MCF 10A (cell line): Measurements from ENCODE around the gene SHTN1. TPM values are rescaled to one million over a fixed set of nuclear protein-coding genes. Genes with fewer than 3 reads are reported as not detected.

Source experiments
- BruUV-seq: library from RNA; stranded (reverse); fragments of 400-500 nt; replicated peaks from 2 replicates; lab custom pipeline; 2021; lab: Mats Ljungman, UMichigan
- CTCF ChIA-PET: fragments of 300-600 bp; sonication (Branson Sonifier 250); formaldehyde crosslinking; extraction: SDS; loops from one replicate; lab custom pipeline; 2021; ENCODE audit warnings: antibody characterized with exemption, inconsistent platforms; lab: Yijun Ruan, JAX
- POLR2A ChIA-PET: fragments of 300-600, 350-650 bp; sonication (Branson Sonifier 250); formaldehyde crosslinking; extraction: SDS; loops from one replicate; lab custom pipeline; 2020; ENCODE audit warnings: antibody characterized with exemption, inconsistent platforms; lab: Yijun Ruan, JAX
- DNase-seq: peaks from one replicate; pipeline ENCODE4 v3.0.0-alpha.2; 2018; ENCODE audit not compliant: unreplicated experiment
- H3K27ac Mint-ChIP-seq: one replicate; pipeline ENCODE4 v1.8.0; 2022; ENCODE audit warnings: mild to moderate bottlenecking, low read depth, mixed read lengths; ENCODE audit not compliant: unreplicated experiment
- H3K27me3 Mint-ChIP-seq: one replicate; pipeline ENCODE4 v1.8.0; 2022; ENCODE audit warnings: mixed read lengths; ENCODE audit not compliant: insufficient read depth, unreplicated experiment
- H3K36me3 Mint-ChIP-seq: one replicate; pipeline ENCODE4 v1.8.0; 2022; ENCODE audit warnings: mild to moderate bottlenecking, moderate library complexity, mixed read lengths; ENCODE audit not compliant: insufficient read depth, unreplicated experiment
- H3K4me1 Mint-ChIP-seq: one replicate; pipeline ENCODE4 v1.8.0; 2022; ENCODE audit warnings: mixed read lengths; ENCODE audit not compliant: insufficient read depth, unreplicated experiment
- H3K4me3 Mint-ChIP-seq: one replicate; pipeline ENCODE4 v1.8.0; 2022; ENCODE audit warnings: mild to moderate bottlenecking, moderate library complexity, mixed read lengths; ENCODE audit not compliant: unreplicated experiment
- H3K9me3 Mint-ChIP-seq: one replicate; pipeline ENCODE4 v1.8.0; 2022; ENCODE audit warnings: mixed read lengths; ENCODE audit not compliant: unreplicated experiment
- intact Hi-C: fragments of 100-400 bp; cut with micrococcal nuclease; formaldehyde crosslinking; loops from 2 replicates; pipeline ENCODE4 v1.14.1; 2022
- total RNA-seq: library from RNA; stranded (reverse); gene quantifications from 2 replicates; pipeline ENCODE4 v1.2.3, GENCODE V29; 2022
- TF ChIP-seq, protein P1 (sequence below): fragments of 200-600 bp; IDR thresholded peaks from one replicate; pipeline ENCODE4 v1.8.0; 2022; ENCODE audit warnings: antibody characterized with exemption, mild to moderate bottlenecking; ENCODE audit not compliant: unreplicated experiment

The SHTN1 gene
- total RNA-seq, 1 experiment from 2014 or later = 39.2 TPM

DNA sequence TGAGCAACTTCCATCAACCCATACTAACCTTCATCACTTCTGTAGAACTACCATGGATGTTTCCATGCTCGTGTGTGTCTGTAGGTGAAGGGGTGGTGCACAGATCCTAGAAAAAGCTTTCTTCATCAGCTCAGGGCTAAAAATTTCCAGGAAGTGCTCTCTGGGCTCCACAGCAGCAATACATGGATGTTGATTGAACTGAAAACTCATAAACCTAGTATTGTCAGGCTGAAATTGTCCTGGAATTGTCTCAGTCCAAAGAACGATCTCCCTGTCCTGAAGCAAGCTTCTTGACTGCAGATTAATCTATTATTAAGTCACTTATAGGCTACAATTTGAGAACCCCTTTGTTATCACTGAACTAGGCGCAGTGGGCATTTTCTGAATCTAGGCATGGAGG lies 115.9 kb downstream of the SHTN1 start:
- peak overlapping the region; percentile 16 for H3K4me3 Mint-ChIP-seq
- intact Hi-C loops = loop anchor here (2.0 to 5.0 kb wide), 3 partner anchors 37 to 286 kb away; partner anchors contain the start of gene SHTN1
- H3K27ac Mint-ChIP-seq = no peak overlapping the region
- peaks cover 27% of the 10 kb centered on the region for H3K4me1 Mint-ChIP-seq
- DNase-seq = no peak
- ChIA-PET CTCF (interaction anchor here (0.6 to 1.4 kb wide), 8 partner anchors 10 to 278 kb away, joined by 3 read pairs; no protein-coding TSS in a partner anchor), POLR2A (interaction anchor here (0.7 to 3.7 kb wide), 14 partner anchors 9 to 286 kb away, joined by 3 to 24 read pairs (median 4); partner anchors contain the start of genes ENO4 and SHTN1)
- no TSS peak for BruUV-seq
- H3K9me3 Mint-ChIP-seq = no peaks in the 10 kb centered on the region
- H3K27me3 Mint-ChIP-seq = no peaks in the 10 kb centered on the region
- TF ChIP-seq, protein P1, sequence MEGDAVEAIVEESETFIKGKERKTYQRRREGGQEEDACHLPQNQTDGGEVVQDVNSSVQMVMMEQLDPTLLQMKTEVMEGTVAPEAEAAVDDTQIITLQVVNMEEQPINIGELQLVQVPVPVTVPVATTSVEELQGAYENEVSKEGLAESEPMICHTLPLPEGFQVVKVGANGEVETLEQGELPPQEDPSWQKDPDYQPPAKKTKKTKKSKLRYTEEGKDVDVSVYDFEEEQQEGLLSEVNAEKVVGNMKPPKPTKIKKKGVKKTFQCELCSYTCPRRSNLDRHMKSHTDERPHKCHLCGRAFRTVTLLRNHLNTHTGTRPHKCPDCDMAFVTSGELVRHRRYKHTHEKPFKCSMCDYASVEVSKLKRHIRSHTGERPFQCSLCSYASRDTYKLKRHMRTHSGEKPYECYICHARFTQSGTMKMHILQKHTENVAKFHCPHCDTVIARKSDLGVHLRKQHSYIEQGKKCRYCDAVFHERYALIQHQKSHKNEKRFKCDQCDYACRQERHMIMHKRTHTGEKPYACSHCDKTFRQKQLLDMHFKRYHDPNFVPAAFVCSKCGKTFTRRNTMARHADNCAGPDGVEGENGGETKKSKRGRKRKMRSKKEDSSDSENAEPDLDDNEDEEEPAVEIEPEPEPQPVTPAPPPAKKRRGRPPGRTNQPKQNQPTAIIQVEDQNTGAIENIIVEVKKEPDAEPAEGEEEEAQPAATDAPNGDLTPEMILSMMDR = no peak
- peaks cover 5% of the 10 kb centered on the region for H3K36me3 Mint-ChIP-seq

GRCh38 chr10:116888380-116889055 lies 116.5 kb downstream of the SHTN1 start:
- DNase-seq = peak; percentile 93
- Mint-ChIP-seq H3K9me3 (no peaks in the 10 kb centered on the region), H3K27ac (no peak overlapping the region), H3K4me1 (peaks cover 27% of the 10 kb centered on the region), H3K27me3 (no peaks in the 10 kb centered on the region), H3K4me3 (peak overlapping the region; percentile 16), H3K36me3 (peaks cover 5% of the 10 kb centered on the region)
- intact Hi-C loops = loop anchor here (2.0 to 5.0 kb wide), 3 partner anchors 36 to 286 kb away; partner anchors contain the start of gene SHTN1
- no TSS peak for BruUV-seq
- ChIA-PET POLR2A (interaction anchor here (0.7 to 3.7 kb wide), 13 partner anchors 8 to 286 kb away, joined by 3 to 24 read pairs (median 4); partner anchors contain the start of genes ENO4 and SHTN1), CTCF (interaction anchor here (0.6 to 1.4 kb wide), 7 partner anchors 9 to 279 kb away, joined by 3 read pairs; no protein-coding TSS in a partner anchor)
- TF ChIP-seq, protein P1 = no peak

DNA sequence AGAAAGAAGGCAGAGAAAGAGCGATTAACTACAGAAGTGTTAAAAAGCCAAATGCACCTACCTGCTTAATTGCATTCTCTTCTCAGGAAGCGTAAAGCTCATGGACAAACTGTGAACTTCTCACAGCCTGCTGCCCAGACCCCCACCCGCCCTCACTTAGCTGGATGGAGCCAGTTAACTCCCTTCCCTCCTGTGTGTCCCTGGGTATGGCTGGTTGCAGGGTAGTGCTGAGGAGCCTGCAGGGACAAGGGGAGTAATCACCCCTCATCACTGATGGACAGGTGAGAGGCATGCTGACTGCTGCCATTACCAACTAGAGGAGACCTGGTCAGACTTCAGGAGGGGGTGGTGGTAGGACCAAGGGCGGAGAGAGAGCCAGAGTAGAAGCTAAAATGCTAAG lies 118.2 kb downstream of the SHTN1 start:
- Mint-ChIP-seq H3K27me3 (no peaks in the 10 kb centered on the region), H3K9me3 (no peaks in the 10 kb centered on the region), H3K27ac (no peak overlapping the region), H3K36me3 (peaks cover 5% of the 10 kb centered on the region), H3K4me3 (no peak overlapping the region), H3K4me1 (peaks cover 27% of the 10 kb centered on the region)
- BruUV-seq = no TSS peak
- no peak for DNase-seq
- CTCF ChIA-PET = interaction anchor here (1.5 to 1.6 kb wide), 2 partner anchors 91 to 281 kb away, joined by 3 read pairs; no protein-coding TSS in a partner anchor
- TF ChIP-seq, protein P1 = no peak
- intact Hi-C loops = loop anchor here (5.0 kb wide), 1 partner anchor 34 kb away; no protein-coding TSS in a partner anchor
- POLR2A ChIA-PET = interaction anchor here (0.7 to 3.7 kb wide), 3 partner anchors 11 to 385 kb away, joined by 3 to 24 read pairs (median 3); partner anchors contain the start of gene ENO4

DNA sequence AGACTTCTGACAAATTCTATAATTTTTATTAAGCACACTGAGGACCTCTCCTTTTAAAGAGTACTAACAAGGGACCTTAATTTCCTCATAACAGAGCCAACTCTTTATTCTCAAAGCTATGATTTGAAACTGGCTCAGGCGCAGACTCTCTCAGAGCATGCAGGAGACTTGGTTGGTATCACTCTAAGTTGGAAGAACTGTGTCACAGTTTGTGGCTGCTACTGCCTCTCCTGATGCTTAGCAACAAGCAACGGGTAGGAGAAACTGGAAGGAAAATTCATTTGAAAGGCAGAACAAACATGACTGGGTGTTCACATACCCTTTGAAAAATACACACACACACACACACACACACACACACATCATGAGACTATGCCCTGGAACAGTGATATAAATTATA lies 122.3 kb downstream of the SHTN1 start:
- H3K36me3 Mint-ChIP-seq = no peaks in the 10 kb centered on the region
- no peak overlapping the region for H3K4me3 Mint-ChIP-seq
- DNase-seq = no peak
- H3K4me1 Mint-ChIP-seq = peaks cover 3% of the 10 kb centered on the region
- no peaks in the 10 kb centered on the region for H3K9me3 Mint-ChIP-seq
- no peak overlapping the region for H3K27ac Mint-ChIP-seq
- no TSS peak for BruUV-seq
- POLR2A ChIA-PET = no interaction called here
- H3K27me3 Mint-ChIP-seq = no peaks in the 10 kb centered on the region
- CTCF ChIA-PET = interaction anchor here (1.1 kb wide), 1 partner anchor 23 kb away, joined by 3 read pairs; no protein-coding TSS in a partner anchor
- intact Hi-C loops = no loop called here
- TF ChIP-seq, protein P1 = no peak
